Measurements from ENCODE around the gene AGTR2.

- TF ChIP-seq CTCF (IDR thresholded peaks at IDR 0.05) (no peak), POLR2A (IDR thresholded peaks at IDR 0.05) (no peak)
Observed at GRCh38 chrX:116198235-116198634, 27.7 kb downstream of the AGTR2 start.
